Endothelial cell of umbilical vein (primary cell): Measurements from ENCODE around the gene ATP1A3. TPM values are rescaled to one million over a fixed set of nuclear protein-coding genes. Genes with fewer than 3 reads are reported as not detected.

Experiments
- BruUV-seq: library from RNA; stranded (reverse); fragments of 400-500 nt; replicated peaks from 2 replicates; lab custom pipeline; 2021; lab: Mats Ljungman, UMichigan
- CTCF ChIA-PET: fragments of 300-600, 350-600 bp; sonication (Branson Sonifier 250); formaldehyde crosslinking; loops from one replicate; lab custom pipeline; 2021; ENCODE audit warnings: antibody characterized with exemption, inconsistent platforms; lab: Charles Lee
- POLR2A ChIA-PET: fragments of 300-600, 350-600 bp; sonication (Branson Sonifier 250); formaldehyde crosslinking; loops from one replicate; lab custom pipeline; 2021; ENCODE audit warnings: antibody characterized with exemption, inconsistent platforms; lab: Charles Lee
- DNase-seq: peaks from one replicate; pipeline ENCODE4 v3.0.0-alpha.2; 2011; ENCODE audit warnings: low read depth, low spot score
- FAIRE-seq: peaks from 2 replicates; lab custom pipeline; 2011; peaks lifted over from hg19 to GRCh38; lab: Jason Lieb, UNC
- H2AFZ ChIP-seq: 2 replicates; pipeline ENCODE4 v1.6.0; 2012; ENCODE audit warnings: low read depth, low read length, control low read depth, inconsistent platforms
- H3K27ac ChIP-seq: 2 replicates; pipeline ENCODE4 v1.5.1; 2011; ENCODE audit warnings: low read depth, mild to moderate bottlenecking, control low read depth, low read length, moderate library complexity; ENCODE audit not compliant: insufficient read depth
- H3K27me3 ChIP-seq, 2 experiments: 2 replicates each; pipeline versions ENCODE4 v1.6.0 to v1.6.1; 2011; ENCODE audit warnings: low read length in 2 of 2, mixed read lengths in 1 of 2; ENCODE audit not compliant: control insufficient read depth in 2 of 2, insufficient read depth in 2 of 2
- H3K36me3 ChIP-seq, 2 experiments: 2 replicates in 1 of 2; 3 replicates in 1 of 2; pipeline ENCODE4 v1.5.1; 2011; ENCODE audit warnings: low read length in 2 of 2, mild to moderate bottlenecking in 1 of 2, moderate library complexity in 1 of 2; ENCODE audit not compliant: control insufficient read depth in 2 of 2, insufficient read depth in 2 of 2; ENCODE audit errors: extremely low read depth in 1 of 2
- H3K4me1 ChIP-seq: 3 replicates; pipeline ENCODE4 v1.5.1; 2011; ENCODE audit warnings: mild to moderate bottlenecking, low read length; ENCODE audit not compliant: control insufficient read depth, insufficient read depth; ENCODE audit errors: extremely low read depth
- H3K4me2 ChIP-seq: 2 replicates; pipeline ENCODE4 v1.6.1; 2011; ENCODE audit warnings: low read length, control low read depth, mixed read lengths; ENCODE audit not compliant: insufficient read depth
- H3K4me3 ChIP-seq, 3 experiments: fragments of 200-600 bp in 1 of 3; sonication (generic), shearing (Covaris generic) in 1 of 3; replicated peaks in 1 of 3; 2 replicates each; pipeline ENCODE4 v1.5.1; 2011 to 2016; ENCODE audit warnings: control low read depth in 3 of 3, low read length in 3 of 3, mild to moderate bottlenecking in 2 of 3, inconsistent platforms in 1 of 3, low read depth in 1 of 3, moderate library complexity in 1 of 3; ENCODE audit not compliant: insufficient read depth in 1 of 3
- H3K79me2 ChIP-seq: 2 replicates; pipeline ENCODE4 v1.6.0; 2012; ENCODE audit warnings: low read length, inconsistent platforms; ENCODE audit not compliant: control insufficient read depth, insufficient read depth
- H3K9ac ChIP-seq: replicated peaks from 2 replicates; pipeline ENCODE3; 2011; ENCODE audit warnings: low read length, control low read depth; ENCODE audit not compliant: insufficient read depth; ENCODE audit errors: extremely low read depth
- H3K9me1 ChIP-seq: replicated peaks from 3 replicates; pipeline ENCODE4 v1.6.0; 2011; ENCODE audit warnings: mild to moderate bottlenecking, low read length; ENCODE audit not compliant: control insufficient read depth, insufficient read depth; ENCODE audit errors: extremely low read depth
- H3K9me3 ChIP-seq: replicated peaks from 2 replicates; pipeline ENCODE4 v1.5.1; 2012; ENCODE audit warnings: low read length, inconsistent platforms; ENCODE audit not compliant: control insufficient read depth, insufficient read depth
- H4K20me1 ChIP-seq: replicated peaks from 2 replicates; pipeline ENCODE3; 2011; ENCODE audit warnings: mild to moderate bottlenecking, low read length; ENCODE audit not compliant: control insufficient read depth, insufficient read depth; ENCODE audit errors: extremely low read depth
- EZH2 ChIP-seq: IDR thresholded peaks from 2 replicates; pipeline ENCODE4 v1.6.1; 2012; ENCODE audit warnings: borderline replicate concordance, low read depth, mild to moderate bottlenecking, moderate library complexity, low read length, inconsistent platforms; ENCODE audit not compliant: severe bottlenecking
- JUN ChIP-seq: IDR thresholded peaks from 2 replicates; pipeline ENCODE4 v1.6.1; 2011; ENCODE audit warnings: borderline replicate concordance, low read depth; ENCODE audit not compliant: insufficient read length, insufficient read depth
- MYC ChIP-seq: IDR thresholded peaks from one replicate; pipeline ENCODE4 v1.6.1; 2011; ENCODE audit warnings: mild to moderate bottlenecking, low read depth, low read length
- POLR2AphosphoS5 ChIP-seq: IDR thresholded peaks from 2 replicates; pipeline ENCODE4 v1.6.1; 2012; ENCODE audit warnings: low read depth, mild to moderate bottlenecking, control low read depth, low read length, moderate library complexity; ENCODE audit not compliant: insufficient read depth
- dilution Hi-C: fragments of 300-500 bp; cut with MboI; formaldehyde crosslinking; loops from one replicate; pipeline ENCODE4 v1.15.0; 2019; ENCODE audit warnings: low sequenced_read_pairs; ENCODE audit not compliant: extremely low pct_ligation_motif_present
- intact Hi-C: fragments of 100-400 bp; cut with micrococcal nuclease; formaldehyde crosslinking; loops from one replicate; pipeline ENCODE4 v1.10.0; 2022
- polyA plus RNA-seq, 4 experiments: library from polyadenylated mRNA; depleted of rRNA in 3 of 4; stranded (reverse) in 3 of 4; unstranded in 1 of 4; fragments of >200 nt; gene quantifications; 2 replicates each; pipeline versions ENCODE4 v1.2.1 to v1.2.3, GENCODE V29; 2011 to 2012; ENCODE audit warnings: missing spikeins in 1 of 4
- total RNA-seq: library from RNA; stranded (reverse); gene quantifications from 2 replicates; pipeline ENCODE4 v1.2.3, GENCODE V29; 2021
- TF ChIP-seq, protein P1 (sequence below): IDR thresholded peaks from 2 replicates; pipeline ENCODE4 v1.6.1; 2011; ENCODE audit not compliant: insufficient read depth, insufficient read length
- TF ChIP-seq, protein P2 (sequence below), 2 donors: IDR thresholded peaks; 1 replicate in 1 of 2; 2 replicates in 1 of 2; pipeline ENCODE4 v1.5.1; 2011; ENCODE audit warnings: low read length in 2 of 2, mild to moderate bottlenecking in 2 of 2, moderate library complexity in 2 of 2, control low read depth in 1 of 2, inconsistent platforms in 1 of 2, low read depth in 1 of 2; ENCODE audit not compliant: insufficient read depth in 1 of 2; ENCODE audit errors: extremely low read depth in 1 of 2

ATP1A3 gene
- total and polyA plus RNA-seq, 2 donors (not counting 3 experiments of a cell fraction or from before 2014, with no cell fraction given), result 0.40 TPM; not detected in 1

DNA sequence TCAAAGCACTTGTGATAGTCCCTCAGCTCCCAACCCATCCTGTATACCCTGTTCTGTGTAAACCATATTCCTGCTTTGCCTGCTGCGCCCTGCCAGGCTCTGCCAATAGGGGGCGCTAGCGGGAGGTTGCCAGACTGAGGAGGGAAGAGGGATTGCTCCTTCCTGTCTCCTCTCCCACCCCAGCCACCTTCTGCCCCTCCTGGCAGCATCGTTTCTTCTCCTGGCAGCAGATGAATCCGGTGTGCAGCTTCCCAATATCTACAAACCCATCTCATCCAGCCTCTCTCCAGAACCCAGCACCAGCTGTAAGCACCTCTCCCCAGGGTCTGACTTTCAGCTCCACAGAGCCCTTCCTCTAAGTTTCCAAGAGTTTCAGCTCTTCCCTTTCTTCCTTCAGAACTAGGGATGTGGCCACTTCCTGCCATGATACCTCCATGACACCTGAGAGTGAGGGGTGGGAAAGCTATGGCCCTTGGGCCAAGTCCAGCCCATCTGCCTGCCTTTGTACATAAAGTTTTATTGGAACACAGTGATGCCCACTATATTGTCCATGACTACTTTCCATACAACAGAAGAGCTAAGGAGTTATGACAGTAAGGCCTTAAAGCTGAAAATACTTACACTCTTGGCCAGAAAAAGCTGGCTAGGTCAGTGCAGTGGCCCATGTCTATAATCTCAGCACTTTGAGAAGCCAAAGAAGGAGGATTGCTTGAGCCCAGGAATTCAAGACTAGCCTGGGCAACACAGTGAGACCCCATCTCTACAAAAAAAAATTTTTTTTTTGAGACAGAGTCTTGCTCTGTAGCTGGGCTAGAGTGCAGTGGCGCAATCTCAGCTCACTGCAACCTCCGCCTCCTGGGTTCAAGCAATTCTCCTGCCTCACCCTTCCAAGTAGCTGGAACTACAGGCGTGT, 34.5 kb upstream of the ATP1A3 start:
- Histone ChIP-seq H3K79me2 (no peaks in the 10 kb centered on the region), H3K27me3 (peaks cover 0 to 4% of the 10 kb centered on the region in 2 experiments), H3K4me2 (no peak overlapping the region), H3K4me1 (no peaks in the 10 kb centered on the region), H3K27ac (no peak overlapping the region), H3K9me1 (no peaks in the 10 kb centered on the region), H3K9me3 (no peaks in the 10 kb centered on the region), H2AFZ (no peak overlapping the region), H4K20me1 (no peaks in the 10 kb centered on the region), H3K9ac (no peak overlapping the region), H3K36me3 (no peaks in the 10 kb centered on the region), H3K4me3 (no peak overlapping the region)
- DNase-seq (no peak), FAIRE-seq (no peak)
- CTCF ChIA-PET, result interaction anchor here (0.8 to 3.7 kb wide), 6 partner anchors 9 to 30 kb away, joined by 3 to 25 read pairs (median 4); no protein-coding TSS in a partner anchor
- intact Hi-C loops, result no loop called here
- dilution Hi-C loops, result no loop called here
- POLR2A ChIA-PET, result no interaction called here
- BruUV-seq, result no TSS peak
- TF ChIP-seq JUN, result no peak
- no peak for TF ChIP-seq MYC
- TF ChIP-seq, protein P1, sequence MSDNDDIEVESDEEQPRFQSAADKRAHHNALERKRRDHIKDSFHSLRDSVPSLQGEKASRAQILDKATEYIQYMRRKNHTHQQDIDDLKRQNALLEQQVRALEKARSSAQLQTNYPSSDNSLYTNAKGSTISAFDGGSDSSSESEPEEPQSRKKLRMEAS, result no peak
- no peak for TF ChIP-seq EZH2
- TF ChIP-seq, protein P2, sequence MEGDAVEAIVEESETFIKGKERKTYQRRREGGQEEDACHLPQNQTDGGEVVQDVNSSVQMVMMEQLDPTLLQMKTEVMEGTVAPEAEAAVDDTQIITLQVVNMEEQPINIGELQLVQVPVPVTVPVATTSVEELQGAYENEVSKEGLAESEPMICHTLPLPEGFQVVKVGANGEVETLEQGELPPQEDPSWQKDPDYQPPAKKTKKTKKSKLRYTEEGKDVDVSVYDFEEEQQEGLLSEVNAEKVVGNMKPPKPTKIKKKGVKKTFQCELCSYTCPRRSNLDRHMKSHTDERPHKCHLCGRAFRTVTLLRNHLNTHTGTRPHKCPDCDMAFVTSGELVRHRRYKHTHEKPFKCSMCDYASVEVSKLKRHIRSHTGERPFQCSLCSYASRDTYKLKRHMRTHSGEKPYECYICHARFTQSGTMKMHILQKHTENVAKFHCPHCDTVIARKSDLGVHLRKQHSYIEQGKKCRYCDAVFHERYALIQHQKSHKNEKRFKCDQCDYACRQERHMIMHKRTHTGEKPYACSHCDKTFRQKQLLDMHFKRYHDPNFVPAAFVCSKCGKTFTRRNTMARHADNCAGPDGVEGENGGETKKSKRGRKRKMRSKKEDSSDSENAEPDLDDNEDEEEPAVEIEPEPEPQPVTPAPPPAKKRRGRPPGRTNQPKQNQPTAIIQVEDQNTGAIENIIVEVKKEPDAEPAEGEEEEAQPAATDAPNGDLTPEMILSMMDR (IDR thresholded peaks at IDR 0.05; ENCODE audit: extremely low read depth in 1 of 2, insufficient read depth in 1 of 2, low read depth in 1 of 2, low read length in 2 of 2), result peak; percentile 47 to 57
- TF ChIP-seq POLR2AphosphoS5, result no peak
